GM23338 (cell line): Measurements from ENCODE around the gene ESPNL.

ENCODE experiments used
- CREB1 ChIP-seq: fragments of 250-450 bp; sonication (Bioruptor Pico); IDR thresholded peaks from 2 replicates; pipeline ENCODE4 v1.5.0; 2020; ENCODE audit warnings: low read depth, mild to moderate bottlenecking, moderate library complexity
- CTCF ChIP-seq, 2 experiments: fragments of 200-600 bp in 1 of 2; sonication (generic) in 1 of 2; conservative IDR thresholded peaks; 2 replicates each; pipeline versions ENCODE4 v1.5.1 to v1.6.1; 2016 to 2017; ENCODE audit warnings: antibody characterized with exemption in 2 of 2, low read depth in 2 of 2, mild to moderate bottlenecking in 2 of 2, moderate library complexity in 1 of 2
- ETS1 ChIP-seq: IDR thresholded peaks from 2 replicates; pipeline ENCODE4 v1.6.1; 2016; ENCODE audit warnings: antibody characterized with exemption
- EZH2 ChIP-seq: fragments of 200-600 bp; sonication (generic); IDR thresholded peaks from one replicate; pipeline ENCODE4 v1.8.0; 2017; ENCODE audit warnings: antibody characterized with exemption, mild to moderate bottlenecking, low read depth; ENCODE audit not compliant: unreplicated experiment
- EZH2phosphoT487 ChIP-seq: fragments of 200-600 bp; sonication (generic); IDR thresholded peaks from one replicate; pipeline ENCODE4 v1.8.1; 2018; ENCODE audit warnings: antibody characterized with exemption; ENCODE audit not compliant: unreplicated experiment
- JUNB ChIP-seq: IDR thresholded peaks from one replicate; pipeline ENCODE4 v1.6.1; 2016; ENCODE audit warnings: antibody characterized with exemption; ENCODE audit not compliant: unreplicated experiment
- POLR2AphosphoS5 ChIP-seq: IDR thresholded peaks from 2 replicates; pipeline ENCODE4 v1.6.1; 2016; ENCODE audit warnings: antibody characterized with exemption, low read depth
- STAT1 ChIP-seq: IDR thresholded peaks from one replicate; pipeline ENCODE4 v1.6.1; 2016; ENCODE audit warnings: antibody characterized with exemption; ENCODE audit not compliant: unreplicated experiment
- ZNF114 ChIP-seq: fragments of 250-450 bp; sonication (Bioruptor Pico); IDR thresholded peaks from 2 replicates; pipeline ENCODE4 v1.5.0; 2020; ENCODE audit warnings: mild to moderate bottlenecking, moderate library complexity
- ZNF331 ChIP-seq: fragments of 250-450 bp; sonication (Bioruptor Pico); IDR thresholded peaks from 2 replicates; pipeline ENCODE4 v1.5.0; 2020; ENCODE audit warnings: low read depth, mild to moderate bottlenecking, moderate library complexity
- TF ChIP-seq, protein P1 (sequence below): IDR thresholded peaks from one replicate; pipeline ENCODE4 v1.6.1; 2018; ENCODE audit warnings: antibody characterized with exemption; ENCODE audit not compliant: unreplicated experiment

- TF ChIP-seq STAT1 (no peak), CTCF (conservative IDR thresholded peaks at IDR 0.05; ENCODE audit: low read depth in 2 of 2) (no peak), ZNF114 (CRISPR knock-in tag) (no peak), EZH2 (no peak), EZH2phosphoT487 (no peak), POLR2AphosphoS5 (no peak), CREB1 (no peak), JUNB (no peak), ETS1 (no peak), ZNF331 (CRISPR knock-in tag) (no peak)
- TF ChIP-seq, protein P1, sequence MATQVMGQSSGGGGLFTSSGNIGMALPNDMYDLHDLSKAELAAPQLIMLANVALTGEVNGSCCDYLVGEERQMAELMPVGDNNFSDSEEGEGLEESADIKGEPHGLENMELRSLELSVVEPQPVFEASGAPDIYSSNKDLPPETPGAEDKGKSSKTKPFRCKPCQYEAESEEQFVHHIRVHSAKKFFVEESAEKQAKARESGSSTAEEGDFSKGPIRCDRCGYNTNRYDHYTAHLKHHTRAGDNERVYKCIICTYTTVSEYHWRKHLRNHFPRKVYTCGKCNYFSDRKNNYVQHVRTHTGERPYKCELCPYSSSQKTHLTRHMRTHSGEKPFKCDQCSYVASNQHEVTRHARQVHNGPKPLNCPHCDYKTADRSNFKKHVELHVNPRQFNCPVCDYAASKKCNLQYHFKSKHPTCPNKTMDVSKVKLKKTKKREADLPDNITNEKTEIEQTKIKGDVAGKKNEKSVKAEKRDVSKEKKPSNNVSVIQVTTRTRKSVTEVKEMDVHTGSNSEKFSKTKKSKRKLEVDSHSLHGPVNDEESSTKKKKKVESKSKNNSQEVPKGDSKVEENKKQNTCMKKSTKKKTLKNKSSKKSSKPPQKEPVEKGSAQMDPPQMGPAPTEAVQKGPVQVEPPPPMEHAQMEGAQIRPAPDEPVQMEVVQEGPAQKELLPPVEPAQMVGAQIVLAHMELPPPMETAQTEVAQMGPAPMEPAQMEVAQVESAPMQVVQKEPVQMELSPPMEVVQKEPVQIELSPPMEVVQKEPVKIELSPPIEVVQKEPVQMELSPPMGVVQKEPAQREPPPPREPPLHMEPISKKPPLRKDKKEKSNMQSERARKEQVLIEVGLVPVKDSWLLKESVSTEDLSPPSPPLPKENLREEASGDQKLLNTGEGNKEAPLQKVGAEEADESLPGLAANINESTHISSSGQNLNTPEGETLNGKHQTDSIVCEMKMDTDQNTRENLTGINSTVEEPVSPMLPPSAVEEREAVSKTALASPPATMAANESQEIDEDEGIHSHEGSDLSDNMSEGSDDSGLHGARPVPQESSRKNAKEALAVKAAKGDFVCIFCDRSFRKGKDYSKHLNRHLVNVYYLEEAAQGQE: no peak
These were observed 19.8 kb downstream of the ESPNL start for GRCh38 chr2:238119756-238120462.
